Gastroesophageal sphincter (tissue), 4 donors: ENCODE results near the gene THAP12. TPM values are rescaled to one million over a fixed set of nuclear protein-coding genes. Genes with fewer than 3 reads are reported as not detected.

Experiments used
- ATAC-seq: fragments of 150-250 bp; one replicate; pipeline ENCODE4 v1.9.1; 2016; ENCODE audit warnings: mild to moderate bottlenecking, moderate library complexity
- H3K27ac ChIP-seq, 4 donors: fragments of 200-600 bp; sonication (generic) in 3 of 4; 1 replicate in 3 of 4; 2 replicates in 1 of 4; pipeline ENCODE4 v1.5.1; 2016 to 2019
- H3K27me3 ChIP-seq: fragments of 200-600 bp; sonication (generic); one replicate; pipeline ENCODE4 v1.5.1; 2019
- H3K36me3 ChIP-seq, 2 donors: fragments of 200-600 bp; sonication (generic); one replicate each; pipeline ENCODE4 v1.5.1; 2019; ENCODE audit warnings: control low read depth in 1 of 2
- H3K4me1 ChIP-seq, 3 donors: fragments of 200-600 bp; sonication (generic); 1 replicate in 2 of 3; 2 replicates in 1 of 3; pipeline ENCODE4 v1.5.1; 2016 to 2019; ENCODE audit warnings: control low read depth in 2 of 3
- H3K4me3 ChIP-seq, 2 donors: fragments of 200-600 bp; sonication (generic); one replicate each; pipeline ENCODE4 v1.5.1; 2019; ENCODE audit warnings: mild to moderate bottlenecking in 1 of 2, moderate library complexity in 1 of 2
- H3K9me3 ChIP-seq, 3 donors: fragments of 200-600 bp; sonication (generic); one replicate each; pipeline ENCODE4 v1.5.1; 2017 to 2019; ENCODE audit warnings: control low read depth in 2 of 3
- CTCF ChIP-seq, 4 experiments: fragments of 200-600 bp in 2 of 4; fragments of 450-650 bp in 2 of 4; sonication (generic) in 1 of 4; IDR thresholded peaks; one replicate each; pipeline ENCODE4 v1.5.1; 2017 to 2019; ENCODE audit warnings: antibody characterized with exemption in 4 of 4, mild to moderate bottlenecking in 2 of 4, moderate library complexity in 2 of 4
- EP300 ChIP-seq: sonication (generic); formaldehyde crosslinking; IDR thresholded peaks from one replicate; pipeline ENCODE4 v1.6.1; 2017; ENCODE audit warnings: antibody characterized with exemption, mild to moderate bottlenecking
- POLR2A ChIP-seq, 2 donors: fragments of 450-650 bp; IDR thresholded peaks; one replicate each; pipeline ENCODE4 v1.6.1; 2017; ENCODE audit warnings: antibody characterized with exemption in 2 of 2, mild to moderate bottlenecking in 2 of 2, moderate library complexity in 1 of 2
- POLR2AphosphoS5 ChIP-seq: sonication (generic); formaldehyde crosslinking; IDR thresholded peaks from one replicate; pipeline ENCODE4 v1.6.1; 2017; ENCODE audit warnings: antibody characterized with exemption
- WGBS, 2 donors: methylation state at CpG; one replicate each; pipeline ENCODE4 v1.1.5; 2018; ENCODE audit warnings: low coverage in 1 of 2; 5-methylcytosine and 5-hydroxymethylcytosine counted together
- total RNA-seq, 4 donors: library from RNA; depleted of rRNA; stranded (reverse); fragments of >200 nt; gene quantifications; one replicate each; pipeline ENCODE4 v1.1.0, GENCODE V29; 2016

THAP12 gene
- total RNA-seq, 4 donors from 2014 or later, result 20.7 to 38.6 (median 32.6) TPM

GRCh38 chr11:76379807-76380158 is 1.1 kb downstream of the THAP12 start:
- no peaks in the 10 kb centered on the region for H3K27me3 ChIP-seq
- peak overlapping the region in 2 of 4 donors; percentile 88 for H3K27ac ChIP-seq
- WGBS, 2 donors, result 36 to 40% methylated on average over 3 to 6 of the region's 6 CpGs
- H3K4me1 ChIP-seq, result peaks cover 0 to 59% (median 24%) of the 10 kb centered on the region in 3 donors
- peaks cover 0 to 7% of the 10 kb centered on the region in 2 donors for H3K36me3 ChIP-seq
- peak overlapping the region; percentile 82 to 87 for H3K4me3 ChIP-seq
- TF ChIP-seq POLR2A (IDR thresholded peaks at IDR 0.05) (no peak), EP300 (no peak), POLR2AphosphoS5 (no peak), CTCF (IDR thresholded peaks at IDR 0.05) (no peak)
- ATAC-seq, result no peak
- no peaks in the 10 kb centered on the region for H3K9me3 ChIP-seq

GRCh38 chr11:76376746-76377558 is 4.0 kb downstream of the THAP12 start:
- no peak for TF ChIP-seq EP300
- TF ChIP-seq POLR2AphosphoS5, result no peak
- no peak for TF ChIP-seq POLR2A (IDR thresholded peaks at IDR 0.05)
- no peak for TF ChIP-seq CTCF (IDR thresholded peaks at IDR 0.05)
- Histone ChIP-seq H3K4me1 (peaks cover 0 to 51% (median 17%) of the 10 kb centered on the region in 3 donors), H3K27ac (no peak overlapping the region), H3K36me3 (no peaks in the 10 kb centered on the region), H3K27me3 (no peaks in the 10 kb centered on the region), H3K4me3 (no peak overlapping the region), H3K9me3 (no peaks in the 10 kb centered on the region)
- 77 to 89% methylated on average over 7 of the region's 7 CpGs for WGBS, 2 donors
- ATAC-seq, result no peak

GRCh38 chr11:76371170-76371569 is 9.8 kb downstream of the THAP12 start:
- H3K9me3 ChIP-seq, result no peaks in the 10 kb centered on the region
- no peak overlapping the region for H3K27ac ChIP-seq
- no peak for ATAC-seq
- peaks cover 0 to 48% (median 6%) of the 10 kb centered on the region in 3 donors for H3K4me1 ChIP-seq
- H3K4me3 ChIP-seq, result no peak overlapping the region
- H3K27me3 ChIP-seq, result no peaks in the 10 kb centered on the region
- no peaks in the 10 kb centered on the region for H3K36me3 ChIP-seq
- no peak for TF ChIP-seq EP300
- no peak for TF ChIP-seq POLR2AphosphoS5
- no peak for TF ChIP-seq CTCF (IDR thresholded peaks at IDR 0.05)
- TF ChIP-seq POLR2A (IDR thresholded peaks at IDR 0.05), result no peak
- 43 to 67% methylated on average over 3 of the region's 3 CpGs for WGBS, 2 donors

- Histone ChIP-seq H3K9me3 (no peaks in the 10 kb centered on the region), H3K27ac (no peak overlapping the region), H3K27me3 (no peaks in the 10 kb centered on the region), H3K36me3 (peaks cover 0 to 8% of the 10 kb centered on the region in 2 donors), H3K4me1 (peaks cover 0 to 31% (median 0%) of the 10 kb centered on the region in 3 donors), H3K4me3 (no peak overlapping the region)
- WGBS, 2 donors, result 97 to 98% methylated on average over 5 to 6 of the region's 6 CpGs
- ATAC-seq, result no peak
- no peak for TF ChIP-seq CTCF (IDR thresholded peaks at IDR 0.05)
- TF ChIP-seq POLR2A (IDR thresholded peaks at IDR 0.05), result no peak
Observed at GRCh38 chr11:76369406-76369805, 11.5 kb downstream of the THAP12 start.

- 63 to 75% methylated on average over 1 of the region's 1 CpG for WGBS, 2 donors
- H3K36me3 ChIP-seq, result peaks cover 0 to 10% of the 10 kb centered on the region in 2 donors
- no peak for ATAC-seq
- no peaks in the 10 kb centered on the region for H3K9me3 ChIP-seq
- H3K4me3 ChIP-seq, result no peak overlapping the region
- H3K4me1 ChIP-seq, result peaks cover 0 to 26% (median 0%) of the 10 kb centered on the region in 3 donors
- H3K27ac ChIP-seq, result no peak overlapping the region
- H3K27me3 ChIP-seq, result no peaks in the 10 kb centered on the region
- no peak for TF ChIP-seq POLR2A (IDR thresholded peaks at IDR 0.05)
- TF ChIP-seq CTCF (IDR thresholded peaks at IDR 0.05), result no peak
- TF ChIP-seq POLR2AphosphoS5, result no peak
- no peak for TF ChIP-seq EP300
Observed at GRCh38 chr11:76368490-76368889, 12.4 kb downstream of the THAP12 start.
